NCI-H146 treated with DMSO at 0.1 percent for 48 hours (cell line): ENCODE measurements around the gene UXS1.
A peak's percentile ranks its signal among the peaks of the same experiment; 100 is the strongest.
"Not testable (repeated sequence)": the region's sequence is repeated elsewhere in the genome, so short reads cannot be mapped to it uniquely, and the experiment has no call there.

Experiments used
- DNase-seq: peaks from one replicate; lab custom pipeline; 2025; ENCODE audit not compliant: unreplicated experiment; lab: John Stamatoyannopoulos, UW

The UXS1 gene

DNA sequence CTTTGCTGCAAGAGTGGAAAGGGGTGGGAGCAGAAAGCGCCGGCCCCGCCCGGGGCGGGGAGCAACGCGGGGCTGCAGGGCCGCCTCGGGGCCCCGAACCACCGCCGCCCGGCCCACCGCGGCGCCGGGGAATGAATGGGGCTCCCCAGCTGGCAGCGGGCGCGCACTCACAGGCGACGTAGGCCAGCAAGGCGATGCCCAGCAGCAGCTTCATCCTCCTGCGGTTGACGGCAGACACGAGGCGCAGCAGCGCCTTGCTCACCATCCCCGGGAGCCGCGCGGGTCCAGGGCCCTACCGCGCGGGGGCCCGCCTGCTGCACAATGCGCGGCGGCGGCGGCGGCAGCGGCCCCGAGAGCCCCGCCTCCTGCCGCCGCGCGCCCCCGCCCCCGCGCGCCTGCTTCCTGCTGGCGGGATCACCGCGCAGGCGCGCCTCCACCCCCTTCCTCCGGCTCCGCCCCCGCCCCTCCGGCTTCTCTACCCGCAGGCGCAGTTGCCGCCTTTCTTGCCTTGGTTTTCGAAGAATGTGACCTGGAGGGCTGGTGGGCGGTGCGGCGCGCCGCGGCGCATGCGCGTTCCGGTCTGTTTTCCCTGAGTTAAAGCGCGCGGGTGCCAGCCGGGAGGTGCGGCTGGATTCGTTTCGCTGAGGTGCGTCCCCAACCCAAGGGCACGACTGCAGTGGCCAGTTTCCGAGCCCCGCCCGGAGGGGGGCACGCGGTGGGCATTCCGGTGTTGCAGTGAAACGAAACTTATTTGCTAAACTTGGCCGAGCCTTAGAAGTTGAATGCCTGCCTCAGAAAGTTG is at the start of gene UXS1:
UXS1 (minus strand) TSS at position 325 of the 802 bp plus-strand sequence; CDS start at position 265, 60 bp downstream.
- DNase-seq: peak; percentile 93

DNA sequence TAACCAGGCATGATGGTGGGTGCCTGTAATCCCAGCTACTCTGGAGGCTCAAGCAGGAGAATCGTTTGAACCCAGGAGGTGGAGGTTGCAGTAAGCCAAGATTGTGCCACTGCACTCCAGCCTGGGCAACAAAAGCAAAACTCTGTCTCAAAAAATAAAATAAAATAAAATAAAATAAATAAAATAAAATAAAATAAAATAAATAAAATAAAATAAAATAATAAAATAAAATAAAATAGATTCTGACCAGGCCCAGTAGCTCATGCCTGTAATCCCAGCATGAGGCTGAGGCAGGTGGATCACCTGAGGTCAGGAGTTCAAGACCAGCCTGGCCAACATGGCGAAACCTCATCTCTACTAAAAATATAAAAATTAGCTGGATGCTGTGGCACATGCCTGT is 45.4 kb upstream of the UXS1 start:
- not testable (repeated sequence) for DNase-seq

DNA sequence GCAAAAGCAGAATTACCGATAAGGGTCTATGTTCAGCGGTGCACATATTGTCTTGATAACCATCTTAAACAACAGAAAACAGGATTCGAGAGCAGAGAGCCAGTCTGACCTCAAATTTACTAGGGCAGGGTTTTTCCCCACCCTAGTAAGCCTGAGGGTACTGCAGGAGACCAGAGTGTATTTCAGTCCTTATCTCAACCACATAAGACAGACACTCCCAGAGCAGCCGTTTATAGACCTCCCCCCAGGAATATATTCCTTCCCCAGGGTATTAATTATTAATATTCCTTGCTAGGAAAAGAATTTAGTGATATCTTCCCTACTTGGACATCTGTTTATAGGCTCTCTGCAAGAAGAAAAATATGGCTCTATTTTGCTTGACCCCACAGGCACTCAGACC is 41.3 kb upstream of the UXS1 start:
- not testable (repeated sequence) for DNase-seq

DNA sequence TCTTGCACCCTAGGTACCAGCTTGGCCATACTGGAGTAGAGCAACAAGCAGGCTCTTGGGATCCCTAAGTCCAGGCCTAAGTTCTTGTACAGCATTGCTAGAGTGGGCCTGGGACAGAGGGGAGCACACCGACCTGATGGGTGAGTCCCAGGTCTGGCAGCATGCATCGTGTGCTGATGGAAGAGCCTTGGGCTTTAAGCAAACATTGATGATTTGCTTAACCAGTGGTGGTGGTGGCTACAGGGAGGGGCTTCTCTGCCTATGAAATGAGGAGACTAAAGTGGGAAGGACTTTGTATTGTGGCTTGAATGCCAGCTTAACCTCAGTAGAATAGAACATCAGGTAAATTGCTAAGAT is 39.2 kb upstream of the UXS1 start:
- DNase-seq: no peak

DNA sequence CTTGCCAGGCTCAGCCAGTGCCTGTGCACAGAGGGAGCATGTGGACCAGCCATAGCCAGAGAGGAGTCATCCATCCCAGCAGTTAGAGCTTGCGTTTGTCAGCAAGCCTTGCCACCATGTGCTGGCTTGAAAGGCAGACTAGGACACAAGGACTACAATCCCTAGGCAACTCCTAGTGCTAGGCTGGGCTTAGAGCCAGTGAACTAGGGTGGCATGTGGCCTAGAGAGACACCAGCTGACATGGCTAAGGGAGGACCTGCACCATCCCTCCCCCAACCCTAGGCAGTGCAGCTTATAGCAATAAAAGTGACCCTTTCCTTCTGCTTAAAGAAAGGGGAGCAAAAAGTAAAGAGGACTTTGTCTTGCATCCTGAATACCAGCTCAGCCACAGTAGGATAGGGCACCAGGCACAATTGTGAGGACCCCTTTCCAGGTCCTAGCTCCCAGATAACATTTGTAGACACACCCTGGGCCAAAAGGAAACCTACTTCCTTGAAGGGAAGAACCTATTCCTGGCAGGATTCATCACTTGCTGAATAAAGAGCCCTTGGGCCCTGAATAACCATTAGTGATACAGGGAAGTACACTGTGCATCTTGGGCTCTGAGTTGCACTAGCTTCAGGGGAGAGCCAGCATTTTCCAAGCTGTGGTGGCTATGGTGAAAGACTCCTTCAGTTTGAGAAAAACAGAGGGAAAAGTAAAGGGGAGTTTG is 38.7 kb upstream of the UXS1 start:
- no peak for DNase-seq

DNA sequence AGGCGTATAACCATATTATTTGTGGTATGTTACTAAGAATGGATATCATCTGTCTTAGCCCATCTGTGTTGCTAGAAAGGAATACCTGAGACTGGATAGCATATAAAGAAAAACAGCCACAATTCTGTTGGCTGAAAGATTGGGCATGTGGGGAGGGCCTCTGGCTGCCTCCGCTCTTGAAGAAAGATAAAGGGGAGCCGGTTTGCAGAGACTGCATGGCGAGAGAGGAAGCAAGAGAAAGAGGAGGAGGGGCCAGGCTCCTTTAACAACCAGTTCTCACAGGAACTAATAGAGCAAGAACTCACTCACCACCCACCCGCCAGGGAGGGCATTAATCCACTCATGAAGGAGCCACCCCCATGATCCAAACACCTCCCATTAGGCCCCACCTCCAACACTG is 29.2 kb upstream of the UXS1 start:
- DNase-seq: no peak

DNA sequence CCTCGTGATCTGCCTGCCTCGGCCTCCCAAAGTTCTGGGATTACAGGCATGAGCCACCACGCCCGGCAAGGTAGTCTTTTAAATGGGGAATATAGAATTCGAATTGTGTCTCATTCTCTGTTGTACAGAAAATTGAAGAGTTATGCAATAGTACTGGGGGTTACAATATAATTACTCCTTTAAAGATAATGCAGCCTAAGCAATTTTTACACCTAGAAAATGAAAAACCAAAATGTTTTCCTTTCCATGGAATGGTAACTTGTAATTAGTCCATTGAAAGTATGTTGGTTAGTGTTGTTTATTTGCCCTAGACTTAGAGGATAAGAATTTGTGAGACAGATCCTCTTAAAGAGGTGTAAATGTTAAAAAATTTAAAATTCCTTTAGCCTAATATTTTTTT is 28.0 kb upstream of the UXS1 start:
- DNase-seq: not testable (repeated sequence)

DNA sequence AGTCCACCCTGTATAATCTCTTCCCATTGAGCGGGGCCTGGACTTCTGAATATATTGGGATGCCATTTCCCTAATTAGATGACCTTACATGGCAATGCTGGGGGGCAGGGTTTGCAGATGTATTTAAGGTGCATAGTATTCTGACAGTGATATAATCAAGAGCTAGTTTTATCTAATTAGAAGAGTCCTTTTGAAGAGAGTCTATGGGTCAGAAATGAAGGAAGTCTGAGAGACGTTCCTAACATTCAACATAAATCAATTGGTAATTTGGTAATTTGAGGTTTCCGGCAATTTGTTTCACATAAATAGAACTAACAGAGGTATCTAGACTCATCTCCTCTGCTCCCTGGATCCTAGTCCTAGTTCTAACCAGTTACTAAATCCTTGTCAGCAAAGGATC is 25.7 kb upstream of the UXS1 start:
- DNase-seq: no peak

DNA sequence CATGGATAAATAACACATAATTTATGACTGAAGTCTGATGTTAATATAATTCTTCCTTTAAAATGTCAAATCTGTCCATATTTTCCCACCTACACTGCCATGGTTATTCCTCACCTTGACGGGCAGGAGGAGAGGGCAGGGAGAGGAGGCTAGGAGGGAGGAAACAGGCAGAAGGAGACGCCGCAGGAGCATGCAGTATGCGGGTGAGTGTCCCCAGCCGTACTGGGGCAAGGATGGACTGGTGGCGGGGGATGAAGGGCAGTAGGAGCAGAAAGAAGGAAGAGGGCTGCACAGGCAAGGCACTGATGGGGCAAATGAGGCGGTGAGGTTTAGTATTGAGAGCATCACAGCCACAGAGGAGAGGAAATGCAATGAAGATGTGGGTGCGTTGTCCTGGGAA is 25.1 kb upstream of the UXS1 start:
- not testable (repeated sequence) for DNase-seq

DNA sequence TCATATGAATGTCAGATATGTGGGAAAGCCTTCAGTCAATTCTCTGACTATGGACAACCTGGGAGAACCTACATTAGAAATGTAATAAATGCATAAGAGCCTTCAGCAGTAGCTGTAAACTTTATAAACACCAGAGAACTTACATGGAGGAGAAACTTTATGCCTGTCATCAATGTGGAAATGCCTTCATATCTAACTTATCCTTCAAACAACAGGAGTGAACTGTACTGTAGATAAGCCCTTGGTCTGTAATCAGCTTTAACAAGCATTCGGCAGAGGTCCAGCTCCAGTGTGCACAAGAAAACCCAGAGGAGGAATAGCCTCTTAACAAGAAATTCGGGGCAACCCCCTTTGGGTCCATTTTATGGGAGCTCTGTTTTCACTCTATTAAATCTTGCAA is 14.8 kb upstream of the UXS1 start:
- no peak for DNase-seq

DNA sequence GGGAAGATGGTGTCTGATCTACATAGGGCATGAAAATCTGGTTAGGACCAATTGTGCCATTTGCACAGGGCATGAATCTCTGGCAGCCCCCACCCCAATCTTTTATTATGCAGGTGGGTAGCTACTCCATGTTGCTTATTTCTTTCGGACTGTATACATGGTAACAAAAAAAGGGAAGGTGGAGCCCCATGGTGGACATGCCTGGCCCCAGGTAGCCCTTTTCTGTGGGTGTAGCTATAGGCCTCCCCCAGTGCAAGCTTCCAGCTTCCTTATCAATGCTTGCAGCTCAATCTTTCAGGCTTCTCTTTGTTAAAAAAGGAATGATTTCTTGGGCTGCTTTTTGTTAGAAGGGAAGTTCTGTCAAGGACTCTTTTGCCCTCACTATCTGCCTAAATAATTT is 14.3 kb upstream of the UXS1 start:
- no peak for DNase-seq

DNA sequence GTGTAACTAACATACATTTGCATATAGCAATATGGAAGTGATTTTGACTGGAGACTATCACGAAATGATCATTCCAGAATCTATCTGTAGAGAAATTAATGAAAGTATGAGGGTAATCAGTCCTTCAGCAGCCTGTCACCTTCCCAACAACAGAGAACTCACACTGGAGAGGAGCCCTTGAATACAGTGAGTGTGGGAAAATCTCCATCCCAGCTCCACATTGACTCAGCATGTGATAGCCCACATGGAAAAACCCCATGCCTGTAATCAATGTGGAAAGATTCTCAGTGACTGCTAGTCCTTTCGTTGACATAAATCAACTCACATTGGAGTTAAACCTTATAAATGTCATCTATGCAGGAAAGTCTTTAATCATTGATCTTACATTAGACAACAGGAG is 13.1 kb upstream of the UXS1 start:
- no peak for DNase-seq

DNA sequence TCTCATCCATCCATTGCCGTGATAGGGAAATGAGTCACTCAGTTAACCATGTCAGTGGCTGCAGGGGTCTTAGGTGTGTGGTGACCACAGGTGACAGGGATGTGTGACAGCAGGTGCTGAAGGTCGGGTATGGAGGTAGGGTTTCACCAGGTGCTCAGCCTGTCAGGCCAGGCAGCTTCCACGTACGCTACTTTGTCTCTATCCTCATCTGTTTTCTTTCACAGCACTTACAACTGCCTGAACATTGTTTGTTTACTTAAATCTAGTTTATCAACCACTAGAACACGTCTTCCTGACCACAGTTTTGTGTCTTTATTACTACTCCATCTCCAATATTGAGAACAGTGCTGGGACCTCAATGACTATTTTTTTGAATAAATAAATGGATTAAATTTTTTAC is 11.4 kb upstream of the UXS1 start:
- DNase-seq: peak; percentile 69

DNA sequence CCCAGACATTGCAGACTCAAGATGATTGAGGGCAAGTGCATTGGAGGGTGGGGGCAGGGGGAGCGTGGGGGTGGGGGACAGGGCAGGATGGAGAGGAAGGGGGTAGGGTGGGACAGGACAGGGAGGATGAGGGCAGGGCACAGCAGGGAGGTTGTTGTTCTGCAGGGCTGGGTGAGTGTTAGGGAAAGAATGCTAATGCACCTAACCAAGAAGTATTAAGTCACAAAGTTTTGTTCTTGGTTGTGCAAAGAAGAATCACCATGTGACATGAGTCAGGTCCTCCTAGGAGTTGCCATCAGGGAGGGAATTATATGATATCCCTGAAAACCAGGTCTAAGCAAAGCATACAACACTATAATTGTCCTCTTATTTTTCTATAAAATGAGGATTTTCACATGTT is 10.4 kb upstream of the UXS1 start:
- DNase-seq: not testable (repeated sequence)

DNA sequence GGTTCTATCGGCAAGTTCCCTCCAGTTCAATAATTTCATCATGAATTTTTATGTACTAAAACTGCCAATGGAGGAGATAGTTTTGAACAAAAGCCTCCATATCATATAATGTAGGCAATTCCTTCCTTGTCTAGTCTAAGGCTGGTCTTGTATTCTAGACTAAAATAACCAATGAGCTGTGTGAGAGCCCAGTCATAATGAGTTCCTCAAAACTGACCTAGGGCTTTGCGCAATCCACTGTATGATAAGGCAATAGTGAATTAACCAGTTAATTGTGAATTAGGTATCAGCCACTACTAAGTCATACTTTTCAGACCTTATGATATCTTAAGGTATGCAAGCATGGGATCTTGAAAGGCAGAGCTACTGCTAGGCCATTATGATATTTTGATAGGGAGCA is 7.6 kb upstream of the UXS1 start:
- DNase-seq: no peak

DNA sequence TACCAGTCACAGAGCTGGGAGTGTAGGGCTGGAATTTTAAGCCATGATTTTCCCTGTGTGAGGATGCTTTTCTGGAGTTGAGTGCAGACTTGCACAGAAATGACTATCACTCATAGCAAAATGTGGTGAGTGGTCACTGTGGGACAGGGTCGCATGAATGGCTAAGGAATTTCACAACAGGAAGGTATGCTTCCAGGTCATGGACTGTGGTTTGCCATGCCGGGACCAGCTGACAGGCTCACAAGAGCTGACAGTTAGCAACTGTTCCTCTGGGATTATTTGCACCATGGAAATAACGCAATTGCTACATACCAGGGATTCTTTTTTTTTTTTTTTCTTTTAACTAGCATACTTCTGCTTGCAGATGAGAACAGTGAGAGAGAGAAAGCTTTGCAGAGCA is 3.8 kb upstream of the UXS1 start:
- no peak for DNase-seq

DNA sequence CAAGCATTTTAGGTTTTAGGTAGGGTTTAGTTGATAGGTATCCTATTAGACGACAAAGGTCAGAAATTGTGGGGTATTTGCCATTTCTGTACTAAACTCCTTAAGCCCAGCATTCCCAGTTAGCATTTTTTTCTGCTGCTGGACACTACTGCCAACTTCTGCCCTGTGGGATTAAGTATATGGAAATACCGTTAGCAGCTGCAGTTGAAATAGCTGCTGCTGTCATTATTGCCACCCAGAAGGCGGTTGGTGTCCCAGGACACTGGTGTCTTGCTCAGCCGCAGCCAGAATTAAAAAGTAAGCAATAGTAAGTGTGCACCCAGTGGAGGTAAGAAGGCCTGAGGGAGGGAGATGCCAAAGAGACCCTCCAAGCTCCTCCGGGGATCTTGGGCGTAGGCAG is 1.9 kb upstream of the UXS1 start:
- DNase-seq: no peak

DNA sequence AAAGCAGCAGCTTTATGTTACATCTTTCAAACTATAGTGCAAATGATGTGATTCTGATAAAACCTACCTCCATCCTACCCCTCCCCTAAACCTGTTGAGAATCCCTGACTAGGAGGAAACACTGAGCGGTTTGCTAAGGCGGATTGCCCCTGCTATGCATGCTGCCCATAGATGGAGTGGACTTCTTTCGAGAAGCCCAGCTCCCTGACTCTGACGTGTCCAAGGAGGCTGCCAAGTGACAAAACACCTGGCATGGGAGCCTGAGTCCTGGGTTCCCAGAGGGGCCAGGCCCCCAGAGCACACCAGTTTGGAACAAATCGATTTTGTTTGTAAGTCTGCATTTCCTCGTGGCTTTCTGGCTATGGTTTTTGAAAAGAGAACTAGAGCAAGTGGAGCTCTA is 1.4 kb upstream of the UXS1 start:
- no peak for DNase-seq

DNA sequence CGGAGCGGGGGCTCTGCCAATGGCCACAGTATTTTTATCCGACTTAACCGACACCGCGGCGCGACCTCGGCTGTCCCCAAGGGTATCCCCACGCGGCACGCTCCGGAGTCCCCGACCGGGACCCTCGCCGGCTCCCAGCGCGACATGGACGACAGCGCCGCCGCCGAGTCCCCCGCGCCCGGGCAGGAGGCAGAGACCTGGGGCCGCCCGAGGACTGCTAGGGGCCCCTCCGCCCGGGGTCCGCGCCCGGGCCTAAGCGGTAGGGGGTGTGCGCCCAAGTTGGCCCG is 468 bp downstream of the UXS1 start:
- DNase-seq: no peak

DNA sequence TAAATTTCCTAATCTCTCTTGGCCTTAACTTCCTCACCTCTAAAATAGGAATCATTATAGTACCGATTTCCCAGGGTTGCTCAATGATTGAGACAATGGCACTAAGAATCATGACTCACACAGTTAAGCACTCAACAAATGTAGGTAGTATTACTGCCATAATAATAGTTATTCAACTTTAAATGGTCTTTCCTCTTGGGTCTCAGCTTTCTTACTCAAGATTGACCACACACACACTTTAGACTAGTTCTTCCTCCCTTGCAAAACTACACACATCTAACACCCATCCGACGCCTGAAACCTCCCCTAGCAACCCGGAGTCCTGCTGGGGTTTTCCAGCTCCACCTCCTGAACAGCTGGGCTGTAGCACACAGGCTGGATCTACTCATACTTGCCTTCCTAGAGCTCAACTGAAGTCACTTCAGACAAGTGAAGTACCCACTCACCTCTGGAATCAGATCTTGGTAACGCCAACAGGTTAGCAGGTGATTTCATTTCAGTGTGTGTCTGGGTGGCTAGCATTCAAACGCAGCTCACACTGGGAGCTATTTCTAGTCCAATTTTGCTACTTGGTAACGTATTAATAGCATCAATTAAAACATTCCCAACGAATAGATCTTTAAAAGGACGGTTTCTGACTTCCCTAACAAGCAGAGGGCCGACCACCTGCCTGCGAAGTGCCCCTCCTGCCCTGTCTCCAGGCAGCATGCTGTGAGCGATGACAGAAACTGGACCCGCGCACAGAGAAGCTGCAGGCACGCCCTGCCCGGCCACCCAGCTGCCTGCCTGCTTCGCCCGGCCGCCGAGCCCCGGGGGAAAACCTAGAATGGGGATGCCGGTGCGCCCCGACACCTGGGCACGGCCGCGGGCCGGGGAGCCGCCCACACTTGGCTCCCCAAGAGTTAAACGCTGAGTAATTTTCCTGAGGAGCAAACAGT is 1.1 kb downstream of the UXS1 start:
- DNase-seq: peak; percentile 32

DNA sequence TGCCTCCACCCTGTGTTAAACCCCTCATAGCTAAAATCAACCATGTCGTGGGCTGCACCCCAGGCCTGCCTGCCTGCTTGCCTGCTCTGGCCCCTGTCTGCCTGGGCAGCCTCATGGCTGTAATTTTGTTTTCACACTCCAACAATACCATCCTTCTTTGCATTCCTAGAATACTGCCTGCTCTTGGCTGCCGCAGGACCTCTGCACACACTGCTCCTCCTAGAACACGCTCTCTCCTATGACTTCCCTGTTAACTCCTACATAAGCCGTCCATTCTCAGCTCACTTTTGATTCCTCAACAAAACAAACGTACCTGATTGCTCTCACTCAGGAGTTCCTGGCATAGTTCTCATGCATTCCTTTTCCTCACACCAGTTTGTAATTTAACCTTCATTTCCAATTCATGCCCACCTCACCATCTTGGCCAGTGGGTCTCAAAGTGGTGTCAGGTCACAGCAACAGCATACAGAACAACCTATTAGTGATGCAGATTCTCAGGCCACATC is 2.5 kb downstream of the UXS1 start:
- DNase-seq: no peak
